Thymus (tissue), 11 donors: ENCODE measurements around the gene SNTG2. TPM values are rescaled to one million over a fixed set of nuclear protein-coding genes. Genes with fewer than 3 reads are reported as not detected.

Experiments
- DNase-seq, 9 donors: peaks; one replicate each; pipeline ENCODE4 v3.0.0-alpha.2; 2013; ENCODE audit warnings: low spot score in 9 of 9, low read depth in 6 of 9, missing footprints in 1 of 9
- H3K27ac ChIP-seq, 2 donors: one replicate each; pipeline ENCODE4 v1.5.1; 2013; ENCODE audit warnings: control low read depth in 1 of 2, low read depth in 1 of 2, low read length in 1 of 2, mild to moderate bottlenecking in 1 of 2, moderate library complexity in 1 of 2
- H3K27me3 ChIP-seq, 2 donors: one replicate each; pipeline ENCODE4 v1.5.1; 2013; ENCODE audit warnings: low read length in 1 of 2; ENCODE audit not compliant: control insufficient read depth in 2 of 2, insufficient read depth in 1 of 2
- H3K36me3 ChIP-seq, 2 donors: one replicate each; pipeline ENCODE4 v1.5.1; 2013; ENCODE audit warnings: low read length in 1 of 2, mild to moderate bottlenecking in 1 of 2, moderate library complexity in 1 of 2; ENCODE audit not compliant: control insufficient read depth in 2 of 2, insufficient read depth in 2 of 2
- H3K4me1 ChIP-seq, 2 donors: one replicate each; pipeline ENCODE4 v1.5.1; 2013; ENCODE audit warnings: low read length in 2 of 2; ENCODE audit not compliant: control insufficient read depth in 2 of 2, insufficient read depth in 2 of 2
- H3K4me3 ChIP-seq, 2 donors: one replicate each; pipeline ENCODE4 v1.5.1; 2013; ENCODE audit warnings: low read length in 2 of 2, control low read depth in 1 of 2, mild to moderate bottlenecking in 1 of 2
- H3K9me3 ChIP-seq, 2 donors: one replicate each; pipeline ENCODE4 v1.5.1; 2013; ENCODE audit warnings: low read length in 1 of 2, mild to moderate bottlenecking in 1 of 2; ENCODE audit not compliant: control insufficient read depth in 2 of 2, insufficient read depth in 1 of 2
- WGBS: extraction: QIAGEN DNeasy Blood & Tissue Kit; methylation state at CpG from one replicate; pipeline ENCODE4 v1.1.7; 2013; 5-methylcytosine and 5-hydroxymethylcytosine counted together
- polyA plus RNA-seq: library from polyadenylated mRNA; stranded (reverse); fragments of 200-250 nt; gene quantifications from one replicate; pipeline ENCODE4 v1.2.3, GENCODE V29; 2013
- total RNA-seq: library from RNA; stranded (reverse); fragments of 120-200 nt; gene quantifications from one replicate; pipeline ENCODE4 v1.2.4, GENCODE V29; 2013
- donor health status: healthy.

Gene SNTG2
- total and polyA plus RNA-seq, 2 donors = 0.33 to 1.2 TPM

DNA sequence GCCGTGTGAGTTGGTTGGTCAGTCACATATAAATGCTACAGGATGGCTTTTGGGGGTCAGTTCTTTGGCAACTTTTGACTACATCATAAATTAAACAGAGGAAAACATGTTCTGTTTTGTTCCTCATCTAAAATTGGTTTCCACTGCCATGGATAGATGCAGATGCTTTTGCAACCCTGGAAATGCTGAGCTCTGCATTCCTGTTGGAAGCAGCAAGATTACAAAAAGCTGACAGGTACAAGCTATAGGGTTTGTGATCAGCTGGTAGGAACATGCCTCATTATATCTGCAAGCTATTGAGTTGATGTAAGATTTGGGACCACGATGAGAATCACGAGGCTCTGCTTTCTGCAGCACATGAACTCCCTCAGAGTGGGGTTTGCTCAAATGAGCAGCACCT is 255.2 kb downstream of the SNTG2 start:
- no peaks in the 10 kb centered on the region for H3K9me3 ChIP-seq
- WGBS = 93% methylated on average over 3 of the region's 3 CpGs
- no peak for DNase-seq
- no peak overlapping the region for H3K4me3 ChIP-seq
- no peaks in the 10 kb centered on the region for H3K4me1 ChIP-seq
- no peaks in the 10 kb centered on the region for H3K27me3 ChIP-seq
- H3K36me3 ChIP-seq = no peaks in the 10 kb centered on the region
- no peak overlapping the region for H3K27ac ChIP-seq

DNA sequence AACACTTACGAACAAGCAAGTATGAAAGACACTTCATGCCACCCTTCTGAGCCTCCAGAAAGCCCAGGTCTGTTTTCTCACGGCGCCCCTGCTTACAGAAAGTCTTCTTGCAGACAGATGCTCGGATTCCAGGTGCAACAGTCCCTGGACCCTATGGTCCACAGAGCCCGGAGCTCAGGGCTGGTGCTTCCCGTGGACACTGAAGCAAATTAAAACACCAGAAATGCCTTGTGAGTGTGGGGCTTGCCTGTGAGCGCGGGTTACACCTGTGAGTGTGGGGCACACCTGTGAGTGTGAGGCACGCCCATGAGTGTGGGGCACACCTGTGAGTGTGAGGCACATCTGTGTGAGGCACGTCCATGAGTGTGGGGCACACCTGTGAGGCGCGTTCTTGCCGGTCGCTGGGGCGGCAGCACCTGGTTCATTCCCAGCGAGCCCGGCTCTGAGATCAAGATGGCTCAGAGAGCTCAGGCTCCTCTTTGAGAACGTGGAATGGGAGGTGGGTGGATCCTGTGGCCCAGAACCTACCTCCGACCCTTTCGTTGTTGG is 257.4 kb downstream of the SNTG2 start:
- no peaks in the 10 kb centered on the region for H3K36me3 ChIP-seq
- no peaks in the 10 kb centered on the region for H3K9me3 ChIP-seq
- WGBS = 83% methylated on average over 20 of the region's 20 CpGs
- DNase-seq = no peak
- no peaks in the 10 kb centered on the region for H3K27me3 ChIP-seq
- no peak overlapping the region for H3K27ac ChIP-seq
- no peak overlapping the region for H3K4me3 ChIP-seq
- H3K4me1 ChIP-seq = no peaks in the 10 kb centered on the region

DNA sequence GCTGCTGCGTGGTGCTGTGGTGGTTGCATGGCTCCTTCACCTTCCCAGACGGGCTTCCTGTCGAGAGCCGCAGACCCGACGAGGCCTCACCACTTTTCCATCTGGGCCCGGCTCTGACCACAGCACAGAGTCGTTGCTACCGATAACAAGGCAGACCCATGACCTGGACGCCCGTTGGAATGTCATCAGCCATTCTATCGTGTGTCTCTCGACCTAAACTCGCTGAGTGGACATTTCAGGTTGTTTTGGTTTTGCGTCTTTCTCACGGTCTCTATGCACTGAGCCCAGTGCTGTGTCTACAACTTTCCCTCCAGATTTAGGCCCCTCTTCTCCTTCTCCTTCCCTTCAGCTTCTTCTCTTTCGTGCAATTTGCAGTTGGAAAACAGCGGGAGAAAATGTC is 257.9 kb downstream of the SNTG2 start:
- WGBS = 94% methylated on average over 18 of the region's 18 CpGs
- no peak for DNase-seq
- Histone ChIP-seq H3K27me3 (no peaks in the 10 kb centered on the region), H3K36me3 (no peaks in the 10 kb centered on the region), H3K9me3 (peaks cover 1 to 2% of the 10 kb centered on the region in 2 donors), H3K4me1 (no peaks in the 10 kb centered on the region), H3K27ac (no peak overlapping the region), H3K4me3 (no peak overlapping the region)

DNA sequence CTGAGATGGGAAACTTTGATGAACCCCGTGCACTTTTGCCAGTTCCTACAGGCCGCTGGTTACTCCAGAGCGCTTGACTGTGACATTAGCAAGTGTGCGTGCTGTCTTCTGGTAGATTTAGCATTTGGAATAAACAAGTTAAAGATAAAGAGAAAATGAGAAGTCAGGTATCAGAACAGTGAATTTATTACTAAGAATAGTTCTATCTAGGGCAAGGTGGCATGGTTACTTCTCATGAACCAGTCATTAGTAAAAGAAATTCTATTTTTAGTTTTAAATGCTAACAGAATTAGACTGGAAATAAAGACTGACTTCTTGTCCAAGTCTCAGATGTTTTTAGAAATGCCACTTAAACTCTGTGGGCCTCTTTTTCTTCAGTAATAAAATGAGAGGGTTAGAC is 258.6 kb downstream of the SNTG2 start:
- H3K27ac ChIP-seq = no peak overlapping the region
- H3K9me3 ChIP-seq = peaks cover 1 to 2% of the 10 kb centered on the region in 2 donors
- H3K4me3 ChIP-seq = no peak overlapping the region
- WGBS = 80% methylated on average over 4 of the region's 4 CpGs
- H3K4me1 ChIP-seq = no peaks in the 10 kb centered on the region
- no peaks in the 10 kb centered on the region for H3K27me3 ChIP-seq
- DNase-seq = no peak
- no peaks in the 10 kb centered on the region for H3K36me3 ChIP-seq

DNA sequence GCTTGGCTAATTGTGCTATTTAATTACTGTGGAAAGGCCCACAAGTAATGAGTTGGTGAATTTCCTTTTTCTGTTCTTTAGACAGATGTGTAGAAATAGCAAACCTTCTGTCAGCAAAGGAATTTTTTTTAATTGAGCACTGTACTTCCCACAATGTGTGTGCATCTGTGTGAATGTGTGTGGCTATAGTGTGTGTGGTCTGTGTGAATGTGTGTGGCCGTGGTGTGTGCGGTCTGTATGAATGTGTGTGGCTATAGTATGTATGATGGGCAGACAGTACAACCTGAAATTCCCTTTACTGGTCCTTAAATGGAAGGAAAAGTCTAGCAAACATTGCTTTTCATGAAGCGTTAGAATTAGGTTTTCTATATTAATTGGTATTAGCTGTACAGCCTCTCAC is 259.1 kb downstream of the SNTG2 start:
- 78% methylated on average over 3 of the region's 3 CpGs for WGBS
- H3K9me3 ChIP-seq = peaks cover 1 to 2% of the 10 kb centered on the region in 2 donors
- no peaks in the 10 kb centered on the region for H3K4me1 ChIP-seq
- H3K27ac ChIP-seq = no peak overlapping the region
- no peaks in the 10 kb centered on the region for H3K27me3 ChIP-seq
- H3K4me3 ChIP-seq = no peak overlapping the region
- no peaks in the 10 kb centered on the region for H3K36me3 ChIP-seq
- no peak for DNase-seq

DNA sequence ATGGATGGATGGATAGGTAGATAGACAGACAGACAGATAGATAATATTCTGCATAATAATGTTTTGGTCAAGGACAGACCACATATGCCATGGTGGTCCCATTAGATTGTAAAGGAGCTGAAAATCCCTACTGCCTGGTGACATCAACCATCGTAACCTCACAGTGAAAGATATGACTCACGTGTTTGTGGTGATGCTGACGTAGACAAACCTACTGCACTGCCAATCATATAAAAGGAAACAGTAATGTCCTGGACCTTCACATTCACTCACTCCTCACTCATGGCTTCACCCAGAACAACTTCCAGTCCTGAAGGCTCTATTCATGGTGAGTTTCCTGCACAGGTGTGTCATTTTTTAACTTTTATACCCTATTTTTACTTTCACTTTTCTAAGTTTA is 259.7 kb downstream of the SNTG2 start:
- peaks cover 1 to 2% of the 10 kb centered on the region in 2 donors for H3K9me3 ChIP-seq
- no peak overlapping the region for H3K4me3 ChIP-seq
- H3K27me3 ChIP-seq = no peaks in the 10 kb centered on the region
- H3K36me3 ChIP-seq = no peaks in the 10 kb centered on the region
- DNase-seq = no peak
- WGBS = 65% methylated on average over 3 of the region's 3 CpGs
- H3K4me1 ChIP-seq = no peaks in the 10 kb centered on the region
- no peak overlapping the region for H3K27ac ChIP-seq

DNA sequence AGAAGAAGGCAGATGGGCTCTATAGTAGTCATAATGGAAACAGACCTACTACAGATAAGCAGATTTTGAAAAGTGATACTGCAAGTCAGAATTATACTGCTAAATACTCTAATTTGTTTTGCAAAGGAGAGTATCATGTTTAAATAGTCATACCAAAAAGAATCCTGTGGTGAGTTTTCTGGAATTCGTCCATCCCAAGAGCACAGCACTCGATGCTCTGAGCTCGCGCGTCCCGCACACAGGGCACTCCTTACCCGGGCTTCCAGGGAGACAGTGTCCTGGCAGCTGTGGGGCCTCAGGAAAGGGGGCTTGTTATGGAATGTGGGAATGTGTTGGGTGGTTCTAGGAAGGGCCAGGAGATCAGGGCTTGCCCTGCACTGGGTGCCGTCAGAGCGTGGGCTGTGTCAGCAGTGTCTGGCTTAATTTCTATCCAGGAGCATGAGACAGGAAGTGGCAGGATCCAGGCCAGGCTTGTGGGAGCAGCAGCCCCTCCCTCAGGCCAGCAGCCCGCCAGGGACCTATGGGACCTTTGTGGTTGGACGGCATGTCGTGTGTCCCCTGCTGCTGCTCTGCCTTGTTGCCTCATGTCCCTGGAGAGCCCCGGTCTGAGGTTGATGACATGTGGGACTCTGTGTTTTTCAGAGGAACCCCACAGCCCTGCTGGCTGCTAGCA is 269.4 kb downstream of the SNTG2 start:
- H3K9me3 ChIP-seq = peaks cover 0 to 5% of the 10 kb centered on the region in 2 donors
- H3K27me3 ChIP-seq = no peaks in the 10 kb centered on the region
- DNase-seq = no peak
- H3K36me3 ChIP-seq = no peaks in the 10 kb centered on the region
- no peak overlapping the region for H3K4me3 ChIP-seq
- no peaks in the 10 kb centered on the region for H3K4me1 ChIP-seq
- WGBS = 82% methylated on average over 13 of the region's 13 CpGs
- no peak overlapping the region for H3K27ac ChIP-seq

DNA sequence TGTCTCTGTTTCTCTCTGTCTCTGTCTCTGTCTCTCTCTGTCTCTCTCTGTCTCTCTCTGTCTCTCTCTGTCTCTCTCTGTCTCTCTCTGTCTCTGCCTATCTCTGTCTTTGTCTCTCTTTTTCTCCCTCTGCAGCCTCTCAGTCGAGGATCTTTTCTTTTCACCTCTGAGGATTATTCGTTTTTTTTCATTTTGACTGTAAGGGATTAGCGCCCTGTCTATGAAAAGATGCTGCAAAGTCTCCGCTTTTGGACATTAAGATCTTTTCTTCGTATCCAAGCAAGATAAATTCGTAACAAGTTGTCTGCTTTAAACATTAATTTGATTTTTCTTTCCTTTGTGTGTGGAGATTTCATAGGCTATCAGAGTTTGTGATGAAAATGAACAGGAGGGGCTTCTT is 271.4 kb downstream of the SNTG2 start:
- WGBS = 91% methylated on average over 6 of the region's 6 CpGs
- H3K4me3 ChIP-seq = no peak overlapping the region
- DNase-seq = no peak
- H3K36me3 ChIP-seq = no peaks in the 10 kb centered on the region
- H3K27ac ChIP-seq = no peak overlapping the region
- H3K9me3 ChIP-seq = peaks cover 0 to 5% of the 10 kb centered on the region in 2 donors
- H3K4me1 ChIP-seq = no peaks in the 10 kb centered on the region
- H3K27me3 ChIP-seq = no peaks in the 10 kb centered on the region

DNA sequence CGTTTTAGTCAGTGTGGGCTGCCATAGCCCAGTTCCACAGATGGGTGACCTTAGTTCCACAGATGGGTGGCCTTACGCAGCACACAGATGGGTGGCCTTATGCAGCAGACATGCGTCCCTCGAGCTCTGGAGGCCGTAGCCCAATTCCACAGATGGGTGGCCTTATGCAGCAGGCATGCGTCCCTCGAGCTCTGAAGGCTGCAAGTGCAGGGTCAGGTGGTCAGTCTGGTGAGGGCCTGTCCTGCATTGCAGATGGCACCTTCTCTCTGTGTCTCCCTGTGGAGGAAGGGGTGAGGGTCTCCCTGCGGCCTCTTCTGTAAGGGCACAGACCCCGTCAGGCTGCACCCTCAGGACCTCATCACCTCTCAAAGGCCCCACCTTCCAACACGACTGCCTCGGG is 273.1 kb downstream of the SNTG2 start:
- no peaks in the 10 kb centered on the region for H3K4me1 ChIP-seq
- H3K36me3 ChIP-seq = no peaks in the 10 kb centered on the region
- peaks cover 0 to 5% of the 10 kb centered on the region in 2 donors for H3K9me3 ChIP-seq
- 95% methylated on average over 11 of the region's 11 CpGs for WGBS
- no peak for DNase-seq
- H3K27me3 ChIP-seq = no peaks in the 10 kb centered on the region
- H3K4me3 ChIP-seq = no peak overlapping the region
- H3K27ac ChIP-seq = no peak overlapping the region
